ENCODE measurements around the gene MLIP.

- TF ChIP-seq, protein P1, sequence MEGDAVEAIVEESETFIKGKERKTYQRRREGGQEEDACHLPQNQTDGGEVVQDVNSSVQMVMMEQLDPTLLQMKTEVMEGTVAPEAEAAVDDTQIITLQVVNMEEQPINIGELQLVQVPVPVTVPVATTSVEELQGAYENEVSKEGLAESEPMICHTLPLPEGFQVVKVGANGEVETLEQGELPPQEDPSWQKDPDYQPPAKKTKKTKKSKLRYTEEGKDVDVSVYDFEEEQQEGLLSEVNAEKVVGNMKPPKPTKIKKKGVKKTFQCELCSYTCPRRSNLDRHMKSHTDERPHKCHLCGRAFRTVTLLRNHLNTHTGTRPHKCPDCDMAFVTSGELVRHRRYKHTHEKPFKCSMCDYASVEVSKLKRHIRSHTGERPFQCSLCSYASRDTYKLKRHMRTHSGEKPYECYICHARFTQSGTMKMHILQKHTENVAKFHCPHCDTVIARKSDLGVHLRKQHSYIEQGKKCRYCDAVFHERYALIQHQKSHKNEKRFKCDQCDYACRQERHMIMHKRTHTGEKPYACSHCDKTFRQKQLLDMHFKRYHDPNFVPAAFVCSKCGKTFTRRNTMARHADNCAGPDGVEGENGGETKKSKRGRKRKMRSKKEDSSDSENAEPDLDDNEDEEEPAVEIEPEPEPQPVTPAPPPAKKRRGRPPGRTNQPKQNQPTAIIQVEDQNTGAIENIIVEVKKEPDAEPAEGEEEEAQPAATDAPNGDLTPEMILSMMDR (IDR thresholded peaks at IDR 0.05; ENCODE audit: low read depth, low read length), result no peak
- TF ChIP-seq POLR2A (IDR thresholded peaks at IDR 0.05; ENCODE audit: extremely low read depth, insufficient read length), result no peak
- TF ChIP-seq, protein P2, sequence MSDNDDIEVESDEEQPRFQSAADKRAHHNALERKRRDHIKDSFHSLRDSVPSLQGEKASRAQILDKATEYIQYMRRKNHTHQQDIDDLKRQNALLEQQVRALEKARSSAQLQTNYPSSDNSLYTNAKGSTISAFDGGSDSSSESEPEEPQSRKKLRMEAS (IDR thresholded peaks at IDR 0.05; ENCODE audit: low read depth, low read length), result no peak
These were observed 190.5 kb downstream of the MLIP start for GRCh38 chr6:54301770-54302169.
